DND-41 (cell line): ENCODE results near the gene TEAD1.

ENCODE experiments used
- ATAC-seq: fragments of 200-7000 bp; cut with Tn5 transposase; 3 replicates; pipeline ENCODE4 v1.9.1; 2021; ENCODE audit warnings: low read depth; ENCODE audit not compliant: insufficient read depth
- DNase-seq: peaks from one replicate; pipeline ENCODE4 v3.0.0-alpha.2; 2020
- H2AFZ ChIP-seq: 2 replicates; pipeline ENCODE4 v1.6.0; 2012; ENCODE audit warnings: low read depth, low read length
- H3K27ac ChIP-seq: 2 replicates; pipeline ENCODE4 v1.5.1; 2012; ENCODE audit warnings: low read length, inconsistent platforms
- H3K27me3 ChIP-seq: fragments of 200-600 bp; sonication (generic); 2 replicates; pipeline ENCODE4 v1.6.0; 2012; ENCODE audit warnings: low read length, mild to moderate bottlenecking, inconsistent platforms; ENCODE audit not compliant: insufficient read depth, poor library complexity
- H3K36me3 ChIP-seq: 2 replicates; pipeline ENCODE4 v1.5.1; 2012; ENCODE audit warnings: low read length, inconsistent platforms; ENCODE audit not compliant: insufficient read depth
- H3K4me1 ChIP-seq: 2 replicates; pipeline ENCODE4 v1.5.1; 2012; ENCODE audit warnings: mild to moderate bottlenecking, low read length; ENCODE audit not compliant: insufficient read depth
- H3K4me2 ChIP-seq: 2 replicates; pipeline ENCODE4 v1.6.0; 2012; ENCODE audit warnings: mild to moderate bottlenecking, moderate library complexity, low read length, inconsistent platforms; ENCODE audit not compliant: insufficient read depth
- H3K4me3 ChIP-seq, 2 experiments: fragments of 200-600 bp in 1 of 2; shearing (Covaris generic) in 1 of 2; 2 replicates each; pipeline ENCODE4 v1.5.1; 2012 to 2016; ENCODE audit warnings: inconsistent platforms in 2 of 2, low read length in 2 of 2, mild to moderate bottlenecking in 2 of 2, low read depth in 1 of 2, moderate library complexity in 1 of 2
- H3K79me2 ChIP-seq: 2 replicates; pipeline ENCODE4 v1.6.0; 2012; ENCODE audit warnings: low read length, inconsistent platforms; ENCODE audit not compliant: insufficient read depth
- H3K9ac ChIP-seq: 2 replicates; pipeline ENCODE4 v1.6.0; 2012; ENCODE audit warnings: low read depth, mild to moderate bottlenecking, inconsistent platforms, low read length, moderate library complexity
- H3K9me3 ChIP-seq: 2 replicates; pipeline ENCODE4 v1.5.1; 2012; ENCODE audit warnings: low read length, moderate library complexity, mild to moderate bottlenecking, inconsistent platforms; ENCODE audit not compliant: insufficient read depth, severe bottlenecking
- H4K20me1 ChIP-seq: 2 replicates; pipeline ENCODE4 v1.6.0; 2012; ENCODE audit warnings: low read length; ENCODE audit not compliant: insufficient read depth
- CTCF ChIP-seq: IDR thresholded peaks from 2 replicates; pipeline ENCODE4 v1.5.1; 2012; ENCODE audit warnings: borderline replicate concordance, low read length, moderate library complexity, mild to moderate bottlenecking; ENCODE audit not compliant: poor library complexity, severe bottlenecking; ENCODE audit errors: extremely low read depth
- EZH2 ChIP-seq: IDR thresholded peaks from 3 replicates; pipeline ENCODE4 v1.6.1; 2012; ENCODE audit warnings: borderline replicate concordance, low read depth, mild to moderate bottlenecking, moderate library complexity, low read length, inconsistent platforms; ENCODE audit not compliant: severe bottlenecking

TEAD1 gene

GRCh38 chr11:12838463-12839123, 164.4 kb downstream of the TEAD1 start:
- ATAC-seq (peak; percentile 50; the same call in 2 of the 3 replicates), DNase-seq (no peak)
- no peaks in the 10 kb centered on the region for H3K27me3 ChIP-seq
- H3K9me3 ChIP-seq: no peaks in the 10 kb centered on the region
- H3K4me1 ChIP-seq: peaks cover 40% of the 10 kb centered on the region
- peak overlapping the region; percentile 15; the same call in 1 of the 2 replicates for H3K9ac ChIP-seq
- H3K4me2 ChIP-seq: peak overlapping the region; percentile 34
- 0 out of 4 replicates have a peak overlapping the region, but pooled peaks of 1 of the 2 experiments have one; percentile 2 for H3K4me3 ChIP-seq
- no peaks in the 10 kb centered on the region for H3K79me2 ChIP-seq
- H3K27ac ChIP-seq: peak overlapping the region; percentile 65
- H4K20me1 ChIP-seq: no peaks in the 10 kb centered on the region
- TF ChIP-seq CTCF (no peak), EZH2 (no peak)
- peak overlapping the region; percentile 62 for H2AFZ ChIP-seq
- H3K36me3 ChIP-seq: no peaks in the 10 kb centered on the region

GRCh38 chr11:12840871-12841660, 166.8 kb downstream of the TEAD1 start:
- H3K4me2 ChIP-seq: no peak overlapping the region
- H3K27ac ChIP-seq: peak overlapping the region; percentile 83; the same call in 1 of the 2 replicates
- peaks cover 50% of the 10 kb centered on the region for H3K4me1 ChIP-seq
- H4K20me1 ChIP-seq: no peaks in the 10 kb centered on the region
- ATAC-seq (no peak), DNase-seq (no peak)
- no peak overlapping the region for H3K9ac ChIP-seq
- H2AFZ ChIP-seq: no peak overlapping the region
- no peaks in the 10 kb centered on the region for H3K36me3 ChIP-seq
- no peaks in the 10 kb centered on the region for H3K79me2 ChIP-seq
- no peak overlapping the region for H3K4me3 ChIP-seq
- H3K9me3 ChIP-seq: no peaks in the 10 kb centered on the region
- H3K27me3 ChIP-seq: no peaks in the 10 kb centered on the region
- TF ChIP-seq EZH2 (no peak), CTCF (no peak)

GRCh38 chr11:12841946-12842630, 167.9 kb downstream of the TEAD1 start:
- Histone ChIP-seq H4K20me1 (no peaks in the 10 kb centered on the region), H2AFZ (peak overlapping the region; percentile 60; the same call in 1 of the 2 replicates), H3K36me3 (no peaks in the 10 kb centered on the region), H3K27ac (peak overlapping the region; percentile 83), H3K4me1 (peaks cover 60% of the 10 kb centered on the region), H3K4me2 (peak overlapping the region; percentile 56), H3K27me3 (no peaks in the 10 kb centered on the region), H3K9me3 (no peaks in the 10 kb centered on the region), H3K9ac (peak overlapping the region; percentile 43), H3K4me3 (peak overlapping the region in 1 of 2 experiments; percentile 38; a peak in 2 of 4 replicates), H3K79me2 (no peaks in the 10 kb centered on the region)
- DNase-seq (peak; percentile 60), ATAC-seq (peak; percentile 69)
- TF ChIP-seq CTCF: no peak
- TF ChIP-seq EZH2: no peak
